Endothelial cell of umbilical vein (primary cell): ENCODE data around the gene DAPK2.

Source experiments
- CTCF ChIP-seq, 2 donors: IDR thresholded peaks; 1 replicate in 1 of 2; 2 replicates in 1 of 2; pipeline ENCODE4 v1.5.1; 2011; ENCODE audit warnings: low read length in 2 of 2, mild to moderate bottlenecking in 2 of 2, moderate library complexity in 2 of 2, control low read depth in 1 of 2, inconsistent platforms in 1 of 2, low read depth in 1 of 2; ENCODE audit not compliant: insufficient read depth in 1 of 2; ENCODE audit errors: extremely low read depth in 1 of 2
- EZH2 ChIP-seq: IDR thresholded peaks from 2 replicates; pipeline ENCODE4 v1.6.1; 2012; ENCODE audit warnings: borderline replicate concordance, low read depth, mild to moderate bottlenecking, moderate library complexity, low read length, inconsistent platforms; ENCODE audit not compliant: severe bottlenecking
- JUN ChIP-seq: IDR thresholded peaks from 2 replicates; pipeline ENCODE4 v1.6.1; 2011; ENCODE audit warnings: borderline replicate concordance, low read depth; ENCODE audit not compliant: insufficient read length, insufficient read depth

- TF ChIP-seq CTCF (IDR thresholded peaks at IDR 0.05; ENCODE audit: extremely low read depth in 1 of 2, insufficient read depth in 1 of 2, low read depth in 1 of 2, low read length in 2 of 2) (no peak), JUN (no peak), EZH2 (no peak)
Observed at GRCh38 chr15:63987796-63988378, 58.4 kb downstream of the DAPK2 start.
